Hematopoietic multipotent progenitor cell treated with erythropoietin and hydrocortisone succinate and interleukin-3 and kit ligand, for 6 days (in vitro differentiated cells): ENCODE data around the gene ANKRA2.

ENCODE experiments used
- DNase-seq: peaks from one replicate; pipeline ENCODE4 v3.0.0-alpha.2; 2015

Gene ANKRA2, protein sequence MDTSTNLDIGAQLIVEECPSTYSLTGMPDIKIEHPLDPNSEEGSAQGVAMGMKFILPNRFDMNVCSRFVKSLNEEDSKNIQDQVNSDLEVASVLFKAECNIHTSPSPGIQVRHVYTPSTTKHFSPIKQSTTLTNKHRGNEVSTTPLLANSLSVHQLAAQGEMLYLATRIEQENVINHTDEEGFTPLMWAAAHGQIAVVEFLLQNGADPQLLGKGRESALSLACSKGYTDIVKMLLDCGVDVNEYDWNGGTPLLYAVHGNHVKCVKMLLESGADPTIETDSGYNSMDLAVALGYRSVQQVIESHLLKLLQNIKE

DNA sequence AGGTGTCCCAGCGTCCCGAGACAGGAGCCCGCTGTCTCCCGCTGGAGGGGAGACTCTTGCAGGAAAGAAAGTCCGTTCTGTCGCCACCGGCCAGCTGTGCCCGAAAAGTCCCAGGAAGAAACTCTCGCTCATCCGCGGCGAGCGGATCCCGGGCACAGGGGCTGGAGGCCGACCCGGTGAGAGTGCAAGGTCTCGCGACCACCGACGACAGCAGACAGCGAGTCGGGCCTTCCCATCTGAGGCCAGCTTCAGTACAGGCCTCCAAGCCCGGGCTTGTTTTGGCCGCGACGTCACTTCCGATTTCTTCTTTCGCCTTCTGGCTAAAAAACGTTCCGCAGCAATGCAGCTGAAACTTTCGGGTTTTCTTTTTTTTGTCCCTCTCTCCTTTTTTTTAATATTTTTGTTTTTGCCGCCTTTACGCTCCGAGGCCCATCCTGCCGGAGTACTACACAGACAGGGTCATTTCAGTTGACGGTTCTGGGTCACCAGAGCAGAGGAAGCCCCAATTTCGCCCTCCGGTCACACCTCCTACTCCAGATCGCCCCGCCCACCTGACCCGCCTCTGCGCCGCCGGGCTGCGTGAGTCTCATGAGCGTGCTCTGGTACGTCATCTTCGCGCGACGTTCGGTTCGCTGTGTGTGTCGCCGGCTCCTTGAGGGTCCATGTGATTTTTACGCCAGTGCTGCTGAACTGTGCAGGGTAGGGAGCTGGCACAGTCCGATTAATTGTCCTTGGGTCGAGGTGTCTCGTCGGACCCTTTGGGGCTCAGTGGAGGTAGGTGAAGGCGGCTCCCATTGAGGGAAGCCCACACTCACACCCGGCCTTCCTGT, at the start of gene ANKRA2, which contains the start of gene UTP15:
Gene ANKRA2, minus strand, starts transcription at position 501 of the 830 bp plus-strand sequence. CDS start 2,758 bp downstream, outside the sequence.
Gene UTP15, plus strand, starts transcription at position 605 of the 830 bp plus-strand sequence. CDS start 1,602 bp downstream, outside the sequence.
- DNase-seq, result peak; percentile 99

DNA sequence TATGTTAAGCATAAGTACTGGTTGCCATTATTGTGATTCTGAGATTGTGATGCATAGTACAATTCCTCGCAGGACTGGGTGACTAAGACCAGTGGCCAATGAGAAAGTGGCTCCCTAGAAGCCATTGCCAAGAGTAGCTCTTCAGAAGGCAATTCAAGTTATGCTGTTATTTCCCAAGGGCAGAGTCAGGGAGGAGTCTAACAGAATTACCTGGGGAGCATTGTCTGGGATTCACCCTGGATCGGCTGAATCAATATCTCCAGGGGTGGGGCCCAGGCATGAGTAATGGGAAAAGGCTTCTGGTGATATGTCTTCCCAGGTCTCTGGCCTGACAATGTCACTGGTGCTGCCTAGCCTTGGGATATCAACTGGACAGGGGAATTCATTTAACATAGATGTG, 49.6 kb upstream of the ANKRA2 start:
- no peak for DNase-seq

DNA sequence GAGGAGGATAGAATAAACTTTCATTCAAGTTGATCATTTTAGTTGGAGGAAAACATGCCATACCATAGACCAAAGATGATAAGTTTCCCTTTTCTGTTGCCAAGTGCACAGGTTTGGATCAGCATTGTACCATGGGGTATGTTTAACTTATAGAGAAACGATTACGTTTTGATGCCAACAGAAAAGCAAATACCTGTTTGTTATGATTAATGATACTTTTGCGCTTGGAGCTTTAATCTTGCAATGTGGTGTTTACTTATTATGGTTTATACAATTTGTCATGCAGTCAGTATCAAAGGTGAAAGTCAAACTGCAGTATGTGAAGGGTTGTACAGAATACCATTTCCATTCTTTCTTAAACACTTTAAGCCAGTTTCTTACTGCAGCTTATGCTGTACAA, 47.4 kb upstream of the ANKRA2 start:
- no peak for DNase-seq

DNA sequence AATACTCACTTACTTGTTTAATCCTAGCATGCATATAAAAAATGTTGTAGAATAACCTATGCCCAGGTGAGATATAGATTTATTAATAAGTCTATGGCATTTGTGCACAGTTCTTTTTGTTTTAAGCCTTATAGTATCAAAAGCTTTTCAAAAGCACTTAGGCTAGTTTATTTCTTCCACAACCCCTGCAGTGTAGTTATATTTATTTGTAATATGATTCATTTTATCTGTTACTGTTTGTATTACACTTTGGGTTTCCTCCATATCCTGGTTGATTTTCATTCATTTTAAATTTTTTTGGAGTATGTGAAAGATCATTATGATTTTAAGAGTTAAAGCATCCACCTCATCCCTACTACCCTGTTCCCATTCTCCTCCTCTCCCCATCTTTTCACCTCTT, 41.8 kb upstream of the ANKRA2 start:
- no peak for DNase-seq

DNA sequence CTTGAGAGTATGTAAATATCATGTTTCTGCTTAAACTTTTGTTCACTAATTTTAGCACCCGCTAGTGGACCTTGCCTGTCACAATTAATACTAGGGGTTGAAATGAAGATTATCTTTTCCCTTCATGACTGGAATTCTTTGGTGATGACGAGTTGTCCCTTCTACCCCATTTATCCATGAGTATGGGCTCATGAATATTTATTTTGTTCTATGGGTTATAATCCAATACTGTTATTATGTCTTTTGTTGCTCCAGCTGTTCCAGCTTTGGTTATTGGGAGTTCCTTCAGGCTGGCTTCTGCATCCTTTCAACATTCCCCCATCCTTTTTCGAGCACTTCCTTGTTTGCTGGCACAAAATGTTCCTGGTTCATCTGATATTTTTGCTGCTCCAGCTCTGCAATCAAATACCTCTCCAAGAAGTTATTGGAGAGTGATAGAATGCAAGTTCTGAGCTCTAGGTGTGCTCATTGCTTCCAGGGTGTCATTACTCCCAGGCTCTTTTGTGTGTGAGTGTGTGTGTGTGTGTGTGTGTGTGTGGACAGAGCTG, 40.8 kb upstream of the ANKRA2 start:
- no peak for DNase-seq

DNA sequence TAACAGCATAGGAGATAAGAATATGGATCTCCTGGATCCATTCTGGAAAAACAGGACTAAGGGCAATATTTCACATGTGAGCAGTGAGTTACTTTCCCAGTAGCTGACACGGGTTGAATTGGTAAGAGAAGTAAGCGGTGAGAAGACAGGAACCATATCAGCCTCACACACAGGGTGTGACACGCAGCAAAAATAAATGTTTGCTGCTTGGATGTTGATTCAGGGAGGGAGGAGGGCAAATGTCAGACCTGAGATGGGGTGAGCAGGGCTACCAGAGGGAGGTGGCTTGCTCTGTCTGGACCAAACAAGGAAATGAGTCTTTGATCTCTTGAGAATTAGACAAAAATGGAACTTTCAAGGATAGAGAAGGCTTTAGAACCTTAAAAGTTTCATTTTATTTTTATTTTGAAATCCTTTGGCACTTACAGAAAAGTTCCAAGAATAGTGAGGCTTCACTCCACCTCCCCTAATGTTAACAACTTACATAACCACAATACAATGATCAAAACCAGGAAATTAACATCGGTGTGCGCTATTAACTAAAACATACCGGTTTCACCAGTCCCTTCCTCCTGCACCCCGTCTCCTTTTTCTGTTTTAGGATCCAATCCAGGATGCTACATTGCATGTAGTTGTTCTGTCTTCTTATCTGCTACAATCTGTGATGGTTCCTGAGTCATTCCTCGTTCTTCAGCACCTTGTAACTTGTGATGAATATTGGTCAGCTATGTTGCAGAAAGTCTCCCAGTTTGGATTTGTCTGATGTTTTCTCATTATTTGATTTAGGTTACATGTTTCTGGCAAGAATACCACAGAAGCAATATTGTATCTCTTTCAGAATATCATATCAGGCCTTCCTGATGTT, 40.0 kb upstream of the ANKRA2 start:
- no peak for DNase-seq

DNA sequence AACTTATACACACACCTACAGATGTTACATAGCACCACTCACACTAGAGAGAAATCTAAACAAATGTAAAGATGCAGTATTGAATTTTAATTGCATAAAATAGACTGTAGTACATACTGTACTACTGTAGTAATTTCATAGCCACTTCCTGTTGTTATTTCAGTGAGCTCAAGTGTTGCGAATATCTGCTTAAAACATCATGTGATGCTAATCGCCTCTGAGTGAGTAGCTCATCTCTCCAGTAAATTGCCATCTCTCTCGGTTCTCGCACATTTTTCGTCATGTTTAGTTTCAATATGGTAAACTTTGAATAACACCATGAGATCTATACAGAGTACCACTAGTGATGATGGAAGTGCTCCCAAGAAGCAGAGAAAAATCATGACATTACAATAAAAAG, 38.6 kb upstream of the ANKRA2 start:
- no peak for DNase-seq

DNA sequence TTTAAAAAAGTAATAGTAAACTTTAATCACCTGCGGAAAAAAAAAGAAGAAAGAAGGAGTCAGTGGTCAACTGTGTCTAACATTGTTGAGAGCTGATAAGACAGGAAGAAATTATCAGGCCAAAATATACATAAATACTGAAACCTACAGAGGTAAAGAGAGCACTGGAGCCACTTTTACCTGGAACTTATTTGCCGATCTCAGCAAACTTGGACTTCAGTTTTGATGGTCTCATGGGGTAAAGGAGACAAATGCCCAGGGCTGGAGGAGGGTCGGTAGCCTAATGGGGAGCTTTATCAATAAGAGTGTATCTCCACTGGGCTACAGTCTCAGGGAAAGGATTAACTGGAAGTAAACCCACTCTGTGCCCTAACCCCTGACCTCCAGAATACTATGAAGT, 33.9 kb upstream of the ANKRA2 start:
- DNase-seq, result no peak

DNA sequence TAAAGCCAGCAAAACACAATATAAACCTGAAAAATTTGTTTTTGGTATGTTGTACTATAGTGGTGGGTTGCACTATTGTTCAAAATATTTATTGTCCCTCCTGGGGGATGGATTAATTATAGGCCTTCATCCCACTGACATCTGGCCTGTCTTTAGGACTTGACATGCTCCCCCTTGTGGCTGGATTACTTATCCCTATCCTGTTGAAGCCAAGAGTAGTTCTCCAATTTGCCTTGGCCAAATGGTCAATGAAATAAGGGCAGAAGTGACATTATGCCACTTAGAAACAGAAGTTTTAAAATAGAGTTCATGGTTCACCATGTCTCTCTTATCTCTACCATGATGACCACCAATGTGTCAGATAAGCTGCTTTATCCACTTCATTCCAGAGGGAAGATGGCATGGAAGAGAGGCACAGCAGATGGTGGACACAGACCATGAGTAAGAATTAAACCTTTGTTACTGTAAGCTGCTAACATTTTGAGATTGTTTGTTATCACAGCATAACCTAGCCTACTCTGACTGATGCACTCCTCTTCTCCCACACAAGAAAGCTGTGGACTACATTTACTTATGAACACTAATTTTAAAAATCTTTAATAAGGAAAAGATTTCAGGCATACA, 31.4 kb upstream of the ANKRA2 start:
- DNase-seq, result peak; percentile 82

DNA sequence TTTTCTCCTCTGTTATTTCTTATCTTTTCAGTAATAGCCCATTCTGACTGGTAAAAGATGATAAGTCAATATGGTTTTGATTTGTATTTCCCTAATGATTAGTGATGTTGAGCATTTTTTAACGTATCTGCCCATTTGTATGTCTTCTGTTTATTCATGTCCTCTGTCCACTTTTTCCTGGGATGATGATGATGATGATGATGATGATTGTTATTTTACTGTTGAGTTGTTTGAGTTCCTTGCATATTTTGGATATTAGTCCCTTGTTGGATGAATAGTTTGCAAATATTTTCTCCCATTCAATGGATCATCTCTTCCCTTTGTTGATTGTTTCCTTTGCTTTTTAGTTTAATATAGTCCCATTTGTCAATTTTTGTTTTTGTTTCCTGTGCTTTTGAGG, 27.1 kb upstream of the ANKRA2 start:
- no peak for DNase-seq

DNA sequence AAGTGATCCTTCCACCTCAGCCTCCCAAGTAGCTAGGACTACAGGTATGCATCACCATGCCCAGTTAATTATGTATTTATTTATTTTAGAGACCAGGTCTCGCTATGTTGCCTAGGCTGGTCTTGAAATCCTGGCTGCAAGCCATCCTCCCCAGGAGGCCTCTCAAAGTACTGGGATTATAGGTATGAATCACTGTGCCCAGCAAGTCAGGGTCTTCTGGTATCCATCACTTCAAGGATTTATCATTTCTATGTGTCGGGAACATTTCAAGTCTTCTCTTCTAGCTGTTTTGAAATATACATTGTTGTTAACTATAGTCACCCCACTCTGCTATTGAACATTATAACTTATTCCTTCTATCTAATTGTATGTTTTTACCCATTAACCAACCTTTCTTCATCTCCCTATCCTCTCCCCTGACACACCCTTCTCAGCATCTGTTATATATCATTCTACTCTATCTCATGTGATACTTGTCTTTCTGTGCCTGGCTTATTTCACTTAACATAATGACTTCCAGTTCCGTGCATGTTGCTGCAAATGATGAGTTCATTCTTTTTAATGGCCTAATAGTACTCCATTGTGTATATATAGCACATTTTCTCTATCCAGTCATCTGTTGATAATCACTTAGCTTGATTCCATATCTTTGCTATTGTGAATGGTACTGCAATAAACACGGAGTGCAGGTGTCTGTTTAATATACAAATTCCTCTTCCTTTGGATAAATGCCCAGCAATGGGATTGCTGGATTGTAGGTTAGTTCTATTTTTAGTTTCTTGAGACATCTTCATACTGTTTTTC, 26.5 kb upstream of the ANKRA2 start:
- DNase-seq, result no peak

DNA sequence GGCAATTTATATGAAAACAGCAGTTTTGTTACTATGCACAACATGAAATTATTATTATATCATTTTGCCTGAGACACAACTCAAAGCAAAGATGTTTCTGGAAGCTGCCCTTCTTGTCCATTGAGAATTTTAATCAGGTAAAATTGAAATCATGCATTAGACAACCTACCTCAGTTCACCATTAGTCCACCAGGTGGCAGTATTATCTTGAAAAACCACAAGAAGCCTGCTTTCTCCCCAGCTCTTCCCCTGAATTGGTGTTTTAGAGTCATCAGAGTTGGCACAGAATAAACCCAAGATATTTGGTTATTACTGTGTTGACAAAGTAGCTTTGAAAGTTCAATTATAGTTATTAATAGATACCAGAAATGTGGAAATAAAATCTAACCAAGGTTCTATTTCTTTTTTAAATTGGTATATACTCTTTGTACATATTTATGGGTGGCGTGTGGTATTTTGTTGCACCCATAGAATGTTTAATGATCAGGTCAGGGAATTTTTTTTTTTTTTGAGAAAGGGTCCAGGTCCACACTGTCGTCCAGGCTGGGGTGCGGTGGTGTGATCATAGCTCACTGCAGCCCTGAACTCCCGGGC, 25.8 kb upstream of the ANKRA2 start:
- peak; percentile 84 for DNase-seq

DNA sequence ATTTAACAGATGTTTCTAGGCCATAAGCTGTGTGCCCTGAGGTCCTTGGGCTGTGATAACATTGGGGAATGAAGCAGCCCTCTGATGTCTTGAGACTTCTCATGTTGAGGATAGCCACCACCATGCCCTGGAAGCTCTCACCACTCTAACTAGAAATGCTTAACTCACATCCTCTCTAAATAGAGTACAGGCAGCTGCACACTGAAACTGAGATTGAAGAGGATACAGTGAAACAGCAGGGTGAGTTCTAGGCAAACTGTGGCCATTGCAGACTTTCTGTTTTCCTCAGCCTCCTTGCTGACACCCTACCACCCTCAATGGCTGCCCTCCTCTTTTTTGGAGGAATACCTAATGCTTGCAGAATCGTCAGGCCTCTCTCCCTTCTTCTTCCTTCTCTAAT, 22.5 kb upstream of the ANKRA2 start:
- no peak for DNase-seq

DNA sequence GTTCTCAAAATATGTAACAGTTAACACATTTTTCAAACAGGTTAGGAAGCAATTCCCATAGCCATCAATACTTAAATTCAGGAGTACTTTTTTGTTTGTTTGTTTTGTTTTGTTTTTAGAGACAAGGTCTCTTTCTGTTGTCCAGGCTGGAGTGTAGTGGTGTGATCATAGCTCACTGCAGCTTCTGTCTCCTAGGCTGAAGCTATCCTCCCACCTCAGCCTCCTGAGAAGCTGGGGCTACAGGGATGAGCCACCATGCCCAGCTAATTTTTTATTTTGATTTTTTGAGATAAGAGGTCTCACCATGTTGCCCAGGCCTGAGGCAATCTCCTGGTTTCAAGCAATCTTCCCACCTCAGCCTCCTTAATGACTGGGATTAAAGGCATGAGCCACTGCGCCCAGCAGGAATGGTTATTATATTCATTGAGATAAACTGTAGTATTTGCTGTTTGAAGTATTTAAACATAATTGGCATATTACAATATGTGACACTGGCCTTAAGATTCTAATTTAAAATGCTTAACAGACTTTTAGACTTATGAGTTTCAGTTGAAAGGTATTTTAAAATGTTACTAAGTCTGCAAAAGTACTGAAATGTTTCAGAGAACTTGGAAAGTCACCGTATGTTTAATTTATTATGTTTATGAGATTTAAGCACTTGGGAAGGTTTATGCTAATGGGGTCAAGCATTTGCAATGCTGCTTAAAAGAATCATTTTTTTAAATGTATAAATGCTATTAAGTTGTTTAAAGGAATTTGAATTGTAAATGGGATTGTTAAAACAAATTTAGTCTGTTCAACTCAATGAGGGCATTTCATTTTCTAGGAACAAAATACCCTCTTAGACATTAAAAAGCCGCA, 17.1 kb upstream of the ANKRA2 start:
- DNase-seq, result no peak

DNA sequence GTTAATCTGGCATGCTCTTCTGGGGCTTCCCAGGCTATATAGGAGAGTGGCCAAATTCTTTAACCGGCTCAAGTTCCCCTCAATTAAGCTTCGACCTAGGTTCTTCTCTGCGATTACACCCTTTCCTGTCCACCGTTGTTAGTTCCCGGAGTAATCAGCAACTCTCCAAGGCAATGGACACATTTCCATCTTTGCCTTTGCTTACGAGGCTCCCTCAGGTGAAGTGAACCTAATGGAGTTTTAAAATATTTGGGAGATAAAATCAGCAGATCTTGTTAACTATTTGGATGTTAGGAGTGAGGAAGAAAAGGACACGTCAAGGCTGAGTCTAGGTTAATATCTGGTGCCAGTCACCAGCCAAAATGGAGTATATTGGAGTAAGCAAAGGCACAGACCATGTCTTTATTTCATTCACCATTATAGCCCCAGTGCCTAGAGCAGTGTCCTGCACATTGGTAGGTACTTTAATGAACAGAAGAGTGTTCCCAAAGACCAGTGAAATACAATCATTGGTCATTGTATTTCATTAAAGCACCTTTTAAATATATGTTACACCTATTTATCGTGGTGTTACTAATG, 619 bp upstream of the ANKRA2 start:
- DNase-seq, result peak; percentile 35

DNA sequence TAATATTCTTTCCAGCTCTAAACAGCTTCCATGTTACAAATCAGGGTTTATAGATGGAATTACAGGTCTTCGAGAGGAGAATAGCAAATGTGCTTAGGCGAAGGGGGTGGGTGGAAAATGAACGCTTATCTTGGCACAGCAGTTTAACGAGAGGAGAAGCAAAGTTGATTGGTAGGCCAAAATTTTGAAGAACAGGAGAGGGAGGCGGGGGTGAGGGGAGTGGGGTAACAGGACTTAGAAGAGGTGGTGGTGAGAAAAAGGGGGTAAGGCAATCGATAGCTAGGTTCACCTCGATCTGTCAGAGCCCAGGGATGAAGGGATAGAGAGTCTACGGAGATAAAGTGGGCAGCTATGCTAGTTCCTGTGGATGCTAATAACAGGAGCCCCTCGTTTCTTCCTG, 764 bp downstream of the ANKRA2 start:
- peak; percentile 82 for DNase-seq

DNA sequence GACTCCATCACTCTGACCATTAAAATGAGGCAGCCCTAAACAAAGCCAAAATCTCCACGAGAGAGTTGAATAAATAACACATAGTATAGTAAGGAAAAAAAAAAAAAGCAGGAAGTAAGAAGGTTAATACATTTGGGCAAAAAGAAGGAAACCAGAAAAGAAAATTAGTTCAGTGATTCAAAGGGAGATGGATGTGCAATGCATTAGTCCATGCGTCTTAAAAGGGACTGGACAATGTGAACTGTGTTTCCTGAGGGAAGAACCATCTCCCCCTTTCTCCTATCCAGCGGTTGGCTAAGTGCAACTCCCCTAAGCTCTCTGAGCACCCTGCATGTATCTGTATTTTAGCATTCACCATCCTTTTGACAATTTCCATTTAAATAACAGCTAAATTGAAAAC, 1.4 kb downstream of the ANKRA2 start:
- DNase-seq, result no peak

DNA sequence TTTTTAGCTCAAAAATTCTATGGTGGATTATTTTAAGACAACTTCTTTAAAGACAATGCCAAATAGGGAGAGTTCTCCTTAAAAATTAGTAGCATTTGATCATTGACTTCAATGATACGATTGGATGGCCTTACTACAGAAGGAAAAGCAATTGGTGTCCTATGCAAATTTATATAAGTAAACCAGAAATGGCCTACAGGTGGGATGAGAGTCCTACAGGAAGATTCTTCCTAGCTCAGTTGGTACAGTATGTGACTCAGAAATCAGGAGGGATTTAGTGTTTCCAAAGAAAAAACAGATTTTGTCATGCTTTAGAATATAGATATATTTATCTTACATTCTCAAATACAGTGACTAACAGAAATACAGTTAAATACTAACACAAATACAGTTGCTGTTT, 6.5 kb downstream of the ANKRA2 start:
- DNase-seq, result peak; percentile 4

DNA sequence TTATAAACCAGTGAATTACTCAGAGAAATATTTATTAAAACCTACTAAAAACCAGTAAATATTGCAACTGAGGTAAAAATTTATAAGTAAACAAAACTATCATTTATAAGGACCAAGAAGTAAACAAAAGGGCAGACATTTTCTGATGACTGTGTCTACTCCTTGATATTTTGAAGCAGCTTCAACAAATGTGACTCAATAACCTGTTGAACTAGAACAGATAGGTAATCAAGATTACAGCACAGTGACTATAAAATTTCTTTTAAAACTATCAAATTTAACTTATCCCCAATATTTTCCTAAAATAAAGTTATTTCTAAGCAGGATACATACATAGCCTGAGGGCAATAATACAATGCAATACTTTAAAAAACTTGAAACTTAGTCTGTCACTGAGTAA, 12.8 kb downstream of the ANKRA2 start:
- DNase-seq, result no peak

DNA sequence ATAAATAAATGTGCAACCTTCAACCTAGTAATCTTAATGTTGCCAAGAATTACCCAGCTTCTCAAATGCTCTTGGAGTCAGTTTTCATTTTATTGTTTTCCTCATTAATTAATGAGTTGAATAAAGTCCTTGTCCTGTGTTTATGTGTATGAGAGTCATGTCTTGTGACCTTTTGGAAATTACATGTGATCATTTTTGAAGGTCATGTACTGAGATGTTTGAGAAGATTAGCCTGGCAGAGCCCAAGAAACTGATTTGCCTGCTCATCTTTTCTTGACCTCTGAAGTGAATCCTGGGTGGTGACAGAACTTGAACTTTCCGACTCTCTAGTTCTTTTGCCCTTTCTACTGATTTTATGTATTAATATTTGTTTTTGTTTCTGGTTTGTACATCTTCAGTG, 15.4 kb downstream of the ANKRA2 start:
- no peak for DNase-seq
